Mononuclear cell (primary cell): ENCODE results near the gene QPCT. TPM values are rescaled to one million over a fixed set of nuclear protein-coding genes. Genes with fewer than 3 reads are reported as not detected.
"Not testable (repeated sequence)": the region's sequence is repeated elsewhere in the genome, so short reads cannot be mapped to it uniquely, and the experiment has no call there.

Experiments
- H3K27me3 ChIP-seq: 2 replicates; pipeline ENCODE4 v1.6.0; 2011; ENCODE audit warnings: low read length, control low read depth; ENCODE audit not compliant: insufficient read depth
- H3K4me1 ChIP-seq: 2 replicates; pipeline ENCODE4 v1.5.1; 2011; ENCODE audit warnings: mild to moderate bottlenecking, low read length, control low read depth; ENCODE audit not compliant: insufficient read depth
- H3K4me3 ChIP-seq: 2 replicates; pipeline ENCODE4 v1.5.1; 2011; ENCODE audit warnings: mild to moderate bottlenecking, low read length, moderate library complexity
- H3K9me3 ChIP-seq: 2 replicates; pipeline ENCODE4 v1.5.1; 2011; ENCODE audit warnings: low read depth, mild to moderate bottlenecking, control low read depth, low read length
- total RNA-seq: library from RNA; depleted of rRNA; stranded (reverse); fragments of >200 nt; gene quantifications from one replicate; pipeline ENCODE4 v1.2.3, GENCODE V29; 2012

QPCT gene
- 49.5 TPM for total RNA-seq

DNA sequence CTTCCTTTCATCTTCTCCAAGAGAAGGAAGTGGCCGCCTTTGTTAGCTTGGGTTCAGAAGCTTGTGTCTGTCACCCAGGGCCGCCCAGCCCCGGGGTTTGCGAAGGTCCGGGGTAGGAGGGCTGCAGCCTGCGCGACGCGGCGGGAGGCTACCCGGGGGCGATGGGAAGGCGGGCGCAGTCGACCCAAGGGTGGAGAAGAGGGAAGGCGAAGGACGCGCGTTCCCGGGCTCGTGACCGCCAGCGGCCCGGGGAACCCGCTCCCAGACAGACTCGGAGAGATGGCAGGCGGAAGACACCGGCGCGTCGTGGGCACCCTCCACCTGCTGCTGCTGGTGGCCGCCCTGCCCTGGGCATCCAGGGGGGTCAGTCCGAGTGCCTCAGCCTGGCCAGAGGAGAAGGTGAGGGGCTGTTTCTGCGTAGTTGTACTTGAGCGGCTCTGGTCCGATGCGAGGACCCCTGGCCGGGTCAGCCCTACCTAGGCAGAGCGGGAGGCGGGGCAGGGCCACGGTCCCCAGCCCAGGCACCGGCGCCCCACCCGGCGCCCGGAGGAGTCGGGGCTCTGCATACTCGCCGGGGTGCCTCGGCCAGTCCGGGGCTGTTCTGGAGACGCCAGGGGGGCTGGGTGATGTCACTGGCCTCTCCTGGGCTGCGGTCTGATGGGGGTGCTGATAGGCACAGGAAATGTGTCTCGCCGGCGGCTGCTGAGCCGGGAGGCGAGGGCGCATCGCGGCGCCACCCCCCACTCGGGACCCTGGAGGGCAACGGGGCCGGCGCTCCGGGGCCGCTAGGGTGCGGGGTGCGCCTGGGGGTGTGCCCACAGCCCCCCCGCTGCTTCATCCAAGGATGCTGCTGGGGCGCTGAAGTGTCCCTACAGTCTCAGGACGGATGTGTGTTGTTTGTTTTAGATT, at the start of gene QPCT:
QPCT (plus strand) TSS at position 178 of the 909 bp plus-strand sequence; CDS start at position 280, 102 bp downstream.
- peaks cover 57% of the 10 kb centered on the region for H3K4me1 ChIP-seq
- H3K27me3 ChIP-seq = no peaks in the 10 kb centered on the region
- H3K4me3 ChIP-seq = peak within 1 kb of the TSS; percentile 53

DNA sequence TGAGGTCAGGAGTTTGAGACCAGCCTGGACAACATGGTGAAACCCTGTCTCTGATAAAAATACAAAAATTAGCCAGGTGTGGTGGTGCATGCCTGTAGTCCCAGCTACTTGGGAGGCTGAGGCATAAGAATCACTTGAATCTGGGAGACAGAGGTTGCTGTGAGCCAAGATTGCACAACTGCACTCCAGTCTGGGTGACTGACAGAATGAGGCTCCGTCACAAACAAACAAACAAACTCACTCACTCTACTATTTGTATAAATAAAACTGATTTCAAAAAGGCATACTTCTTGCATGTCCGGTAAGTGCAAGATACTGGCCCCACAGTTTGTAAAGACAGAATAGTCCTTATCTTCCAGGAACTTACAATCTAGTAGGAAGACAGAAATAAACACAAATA, 49.6 kb upstream of the QPCT start:
- H3K4me1 ChIP-seq, H3K4me3 ChIP-seq, H3K27me3 ChIP-seq: not testable (repeated sequence)

More for the DNA sequence above, at the start of gene QPCT:
- H3K9me3 ChIP-seq = no peaks in the 10 kb centered on the region

DNA sequence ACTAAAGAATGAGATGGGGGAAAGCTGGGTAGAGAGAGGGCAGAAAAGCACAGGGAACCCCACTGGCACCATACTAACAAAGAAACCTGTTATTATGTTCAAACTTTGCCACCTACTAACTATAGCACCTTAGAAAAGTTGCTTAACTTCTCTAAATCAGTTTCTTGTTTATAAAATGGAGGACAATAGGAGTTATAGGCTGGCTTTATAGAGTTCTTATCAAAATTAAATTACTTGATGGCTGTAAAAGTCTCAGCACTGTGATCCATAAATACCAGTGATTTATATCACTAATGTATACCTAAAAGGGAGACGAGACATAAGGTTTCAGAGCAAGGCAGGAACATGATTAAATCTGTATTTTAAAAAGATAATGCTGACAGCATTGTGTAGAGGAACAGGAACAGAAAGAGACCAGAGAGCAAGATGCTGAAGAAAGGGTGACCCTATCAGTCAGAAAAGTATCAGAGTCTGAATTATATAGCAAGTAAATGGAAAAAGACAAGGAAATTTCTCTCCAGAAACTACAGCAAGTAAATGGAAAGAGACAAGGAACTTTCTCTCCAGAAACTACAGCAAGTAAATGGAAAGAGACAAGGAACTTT, 48.9 kb upstream of the QPCT start:
- Histone ChIP-seq H3K27me3 (no peaks in the 10 kb centered on the region), H3K4me1 (no peaks in the 10 kb centered on the region), H3K9me3 (no peaks in the 10 kb centered on the region), H3K4me3 (no peak overlapping the region)

More for the DNA sequence above, 49.6 kb upstream of the QPCT start:
- H3K9me3 ChIP-seq = not testable (repeated sequence)

DNA sequence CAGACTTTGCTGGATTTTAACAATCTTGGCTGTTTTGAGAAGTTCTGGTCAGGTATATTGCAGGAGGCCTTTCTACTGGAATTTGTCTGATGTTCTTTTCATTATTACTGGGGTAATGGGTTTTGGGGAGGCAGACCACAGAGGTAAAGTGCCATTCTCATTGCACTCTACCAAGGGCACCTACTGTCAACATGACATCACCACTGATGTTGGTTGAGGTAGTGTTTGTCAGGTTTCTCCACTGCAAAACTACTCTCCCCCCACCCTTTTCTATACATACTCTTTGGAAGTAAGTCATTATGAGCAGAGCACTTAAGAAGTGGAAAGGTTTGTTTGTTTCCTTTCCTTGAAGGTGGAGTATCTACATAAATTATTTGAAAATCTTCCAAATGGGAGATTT, 46.8 kb upstream of the QPCT start:
- H3K4me3 ChIP-seq = no peak overlapping the region
- H3K27me3 ChIP-seq = no peaks in the 10 kb centered on the region
- no peaks in the 10 kb centered on the region for H3K4me1 ChIP-seq
- H3K9me3 ChIP-seq = no peaks in the 10 kb centered on the region

DNA sequence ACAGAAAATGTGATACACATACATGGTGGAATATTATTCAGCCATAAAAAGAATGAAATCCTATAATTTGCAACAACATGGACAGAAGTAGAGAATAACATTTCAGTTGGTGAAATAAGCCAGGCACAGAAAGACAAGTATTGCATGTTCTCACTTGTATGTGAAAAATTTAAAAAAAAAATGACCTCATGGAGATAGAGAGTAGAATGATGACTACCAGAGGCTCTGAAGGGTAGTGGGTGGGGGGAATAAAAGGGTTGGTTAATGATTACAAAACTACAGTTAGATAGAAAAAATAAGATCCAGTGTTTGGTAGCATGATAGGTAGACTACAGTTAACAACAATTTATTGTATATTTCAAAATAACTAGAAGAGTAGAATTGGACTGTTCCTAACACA, 44.3 kb upstream of the QPCT start:
- Histone ChIP-seq H3K4me1 (no peaks in the 10 kb centered on the region), H3K9me3 (no peaks in the 10 kb centered on the region), H3K27me3 (no peaks in the 10 kb centered on the region), H3K4me3 (no peak overlapping the region)

DNA sequence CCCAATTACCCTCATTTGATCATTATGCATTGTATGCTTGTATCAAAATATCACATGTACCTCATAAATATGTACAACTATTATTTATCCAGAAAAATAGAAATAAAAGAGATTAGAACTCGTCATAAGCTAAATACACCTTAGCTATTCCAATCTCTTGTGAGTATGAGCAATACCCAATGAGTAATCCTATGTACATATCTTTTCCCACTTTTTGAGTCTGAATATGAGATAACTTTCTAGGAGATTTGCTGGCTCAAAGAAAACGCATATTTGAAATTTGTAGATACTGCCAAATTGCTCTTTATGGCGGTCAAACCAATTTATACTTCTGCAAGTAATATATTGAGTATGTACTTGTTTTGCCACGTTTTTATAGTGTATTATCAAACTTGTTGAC, 43.9 kb upstream of the QPCT start:
- H3K4me1 ChIP-seq = no peaks in the 10 kb centered on the region
- H3K9me3 ChIP-seq = no peaks in the 10 kb centered on the region
- no peak overlapping the region for H3K4me3 ChIP-seq
- no peaks in the 10 kb centered on the region for H3K27me3 ChIP-seq

DNA sequence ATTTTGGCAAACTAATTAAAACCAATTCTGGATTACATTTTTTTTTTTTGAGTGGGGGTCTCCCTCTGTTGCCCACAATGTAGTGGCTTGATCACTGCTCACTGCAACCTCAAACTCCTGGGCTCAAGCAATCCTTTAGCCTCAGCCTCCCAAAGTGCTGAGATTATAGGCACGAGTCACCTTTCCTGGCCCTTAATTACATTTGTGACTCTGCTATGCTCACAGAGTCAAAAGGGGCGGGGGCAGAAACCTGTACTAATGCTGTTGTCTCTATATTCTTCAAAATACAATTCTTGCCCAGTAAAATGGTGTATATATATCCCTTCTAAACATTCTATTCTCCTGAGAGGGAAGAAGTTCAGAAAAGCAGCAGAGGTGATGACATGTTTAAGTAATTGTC, 43.0 kb upstream of the QPCT start:
- no peaks in the 10 kb centered on the region for H3K9me3 ChIP-seq
- no peaks in the 10 kb centered on the region for H3K27me3 ChIP-seq
- no peaks in the 10 kb centered on the region for H3K4me1 ChIP-seq
- H3K4me3 ChIP-seq = no peak overlapping the region

DNA sequence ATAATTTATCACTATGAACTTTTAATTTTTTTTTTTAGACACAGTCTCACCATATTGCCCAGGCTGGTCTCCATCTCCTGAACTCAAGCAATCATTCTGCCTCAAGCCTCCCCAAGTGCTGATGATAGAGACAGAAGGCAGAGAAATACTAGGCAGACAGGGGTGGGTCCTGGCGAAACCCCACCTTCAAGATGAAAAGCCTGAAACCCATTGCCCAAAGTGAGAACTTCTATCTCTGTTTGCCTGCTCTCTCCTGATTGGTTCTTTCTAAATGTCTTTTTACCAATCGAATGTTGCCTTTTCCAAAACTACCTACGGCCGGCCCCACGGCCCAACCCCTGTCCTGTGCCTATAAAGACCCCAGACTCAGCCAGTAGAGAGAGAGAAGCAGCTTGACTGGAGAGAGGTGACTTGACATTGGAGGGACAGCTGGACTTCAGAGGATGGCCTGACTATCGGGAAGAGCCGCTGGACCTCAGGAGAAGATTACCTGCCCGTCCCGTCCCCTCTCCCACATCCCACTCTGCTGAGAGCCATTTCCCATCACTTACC, 41.7 kb upstream of the QPCT start:
- H3K4me3 ChIP-seq = no peak overlapping the region
- H3K4me1 ChIP-seq = no peaks in the 10 kb centered on the region
- H3K9me3 ChIP-seq = no peaks in the 10 kb centered on the region
- no peaks in the 10 kb centered on the region for H3K27me3 ChIP-seq

DNA sequence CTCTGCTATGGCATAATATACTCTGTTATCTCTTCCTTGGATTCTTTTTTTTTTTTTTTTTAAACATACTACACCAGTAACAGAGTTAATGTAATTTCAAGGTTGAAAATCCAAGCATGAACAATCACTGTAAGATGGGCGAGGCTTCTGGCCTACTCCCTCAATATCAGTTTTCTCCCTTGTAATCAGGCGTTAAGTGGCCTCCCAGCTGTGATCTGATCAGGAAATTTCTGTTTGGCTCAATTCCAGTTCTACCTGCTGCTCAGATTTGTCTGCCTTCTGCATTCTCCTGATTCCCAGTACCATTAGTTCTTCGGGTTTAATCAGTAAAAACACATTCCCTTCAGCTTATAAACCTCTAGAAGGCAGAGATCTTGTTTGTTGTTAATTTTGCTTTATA, 38.4 kb upstream of the QPCT start:
- H3K9me3 ChIP-seq = no peaks in the 10 kb centered on the region
- H3K27me3 ChIP-seq = no peaks in the 10 kb centered on the region
- H3K4me1 ChIP-seq = no peaks in the 10 kb centered on the region
- H3K4me3 ChIP-seq = no peak overlapping the region

DNA sequence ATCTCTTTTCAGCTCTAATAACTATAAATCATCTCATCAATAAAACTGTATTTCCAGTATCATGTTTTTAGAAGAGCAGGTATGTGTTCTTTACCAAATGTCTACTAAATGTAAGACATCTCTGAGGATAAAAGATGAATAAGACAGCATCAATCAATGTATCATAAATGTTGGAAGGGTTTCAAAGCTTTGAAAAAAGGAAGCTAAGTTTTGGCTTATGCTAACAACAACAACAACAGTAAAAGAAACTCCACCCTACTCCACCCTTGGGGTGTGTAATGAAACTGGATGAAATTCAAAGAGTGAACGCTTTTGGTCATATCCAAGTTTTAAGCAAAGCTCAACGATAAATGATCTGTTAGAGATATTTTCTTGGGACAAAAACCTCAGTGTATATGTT, 36.9 kb upstream of the QPCT start:
- H3K27me3 ChIP-seq = no peaks in the 10 kb centered on the region
- no peaks in the 10 kb centered on the region for H3K4me1 ChIP-seq
- H3K9me3 ChIP-seq = no peaks in the 10 kb centered on the region
- no peak overlapping the region for H3K4me3 ChIP-seq

DNA sequence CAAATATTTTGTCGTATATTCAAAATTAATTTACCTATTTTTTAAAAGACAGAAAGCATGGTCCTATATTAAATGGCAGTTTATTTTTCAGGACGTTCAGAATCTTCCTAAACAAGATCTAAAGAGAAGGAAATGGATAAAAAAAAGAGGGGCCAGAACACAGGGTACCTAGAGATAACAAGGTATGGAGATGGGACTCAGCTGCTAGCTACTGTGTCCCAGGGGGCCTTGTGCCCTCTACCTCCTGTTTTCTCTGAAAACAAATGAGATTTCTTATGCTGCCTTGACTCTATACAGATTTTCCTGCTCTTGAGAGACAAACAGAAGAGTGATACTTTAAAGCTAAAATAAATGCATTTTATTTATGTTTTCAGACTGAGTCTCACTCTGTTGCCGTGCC, 29.1 kb upstream of the QPCT start:
- Histone ChIP-seq H3K4me3 (no peak overlapping the region), H3K4me1 (peaks cover 25% of the 10 kb centered on the region), H3K27me3 (no peaks in the 10 kb centered on the region), H3K9me3 (no peaks in the 10 kb centered on the region)

DNA sequence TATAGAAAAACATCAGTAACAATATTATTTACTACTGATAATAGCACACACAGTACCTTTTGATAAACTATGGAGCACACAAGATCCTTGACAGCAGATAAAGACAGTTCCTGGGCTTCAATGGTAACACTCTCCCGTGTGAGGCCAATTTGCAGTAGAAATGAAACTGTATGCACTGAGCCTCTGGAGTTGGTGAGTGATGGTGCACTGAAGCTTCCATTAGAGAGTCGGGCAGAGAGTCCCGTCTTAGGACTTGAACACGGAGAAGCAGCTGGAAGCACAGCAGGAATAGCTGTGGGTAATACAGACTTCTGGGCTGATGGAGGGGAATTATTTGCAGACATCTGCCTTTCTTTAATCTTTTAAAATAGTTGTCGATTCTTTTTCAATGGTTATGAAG, 28.2 kb upstream of the QPCT start:
- Histone ChIP-seq H3K4me3 (no peak overlapping the region), H3K27me3 (no peaks in the 10 kb centered on the region), H3K9me3 (no peaks in the 10 kb centered on the region), H3K4me1 (peaks cover 26% of the 10 kb centered on the region)

DNA sequence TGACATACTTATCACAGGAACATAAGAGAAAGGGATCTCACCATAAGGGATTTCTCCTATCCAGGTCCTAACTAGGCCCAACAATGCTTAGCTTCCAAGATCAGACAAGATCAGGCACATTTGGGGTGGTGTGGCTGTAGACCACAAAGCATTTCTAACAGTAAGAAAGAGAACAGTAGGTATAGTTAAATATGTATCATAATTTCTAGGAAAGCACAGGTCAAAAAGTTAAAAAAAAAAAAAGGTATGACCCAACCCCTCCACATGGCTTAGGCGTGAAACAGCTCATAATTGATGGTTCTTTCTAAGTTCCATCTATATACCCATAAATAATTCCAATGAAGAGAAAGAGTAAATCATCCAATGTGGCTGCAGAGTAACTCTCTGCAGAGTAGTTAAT, 26.7 kb upstream of the QPCT start:
- H3K4me1 ChIP-seq = peaks cover 36% of the 10 kb centered on the region

DNA sequence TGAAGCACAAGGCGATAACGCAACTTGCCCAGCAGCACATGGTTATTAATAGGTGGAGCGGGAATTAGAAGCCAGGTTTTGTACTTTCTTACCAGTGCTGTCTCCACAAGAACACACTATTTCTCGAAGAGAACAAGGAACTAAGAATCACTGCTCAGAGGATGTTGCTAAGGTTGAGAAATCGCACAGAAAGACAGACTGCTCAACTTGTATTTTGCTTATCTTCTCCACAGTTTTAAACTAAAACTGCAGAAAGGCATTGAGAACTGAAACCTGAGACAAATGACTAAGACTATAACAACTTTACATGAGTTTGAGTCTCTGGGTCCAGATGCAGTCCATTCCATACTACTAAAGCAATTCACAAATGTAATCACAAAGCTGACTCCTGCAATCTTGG, 26.0 kb upstream of the QPCT start:
- no peaks in the 10 kb centered on the region for H3K27me3 ChIP-seq
- H3K9me3 ChIP-seq = no peaks in the 10 kb centered on the region
- no peak overlapping the region for H3K4me3 ChIP-seq
- H3K4me1 ChIP-seq = peaks cover 39% of the 10 kb centered on the region

More for the DNA sequence above, 26.7 kb upstream of the QPCT start:
- H3K27me3 ChIP-seq = no peaks in the 10 kb centered on the region
- H3K4me3 ChIP-seq = no peak overlapping the region
- H3K9me3 ChIP-seq = no peaks in the 10 kb centered on the region

DNA sequence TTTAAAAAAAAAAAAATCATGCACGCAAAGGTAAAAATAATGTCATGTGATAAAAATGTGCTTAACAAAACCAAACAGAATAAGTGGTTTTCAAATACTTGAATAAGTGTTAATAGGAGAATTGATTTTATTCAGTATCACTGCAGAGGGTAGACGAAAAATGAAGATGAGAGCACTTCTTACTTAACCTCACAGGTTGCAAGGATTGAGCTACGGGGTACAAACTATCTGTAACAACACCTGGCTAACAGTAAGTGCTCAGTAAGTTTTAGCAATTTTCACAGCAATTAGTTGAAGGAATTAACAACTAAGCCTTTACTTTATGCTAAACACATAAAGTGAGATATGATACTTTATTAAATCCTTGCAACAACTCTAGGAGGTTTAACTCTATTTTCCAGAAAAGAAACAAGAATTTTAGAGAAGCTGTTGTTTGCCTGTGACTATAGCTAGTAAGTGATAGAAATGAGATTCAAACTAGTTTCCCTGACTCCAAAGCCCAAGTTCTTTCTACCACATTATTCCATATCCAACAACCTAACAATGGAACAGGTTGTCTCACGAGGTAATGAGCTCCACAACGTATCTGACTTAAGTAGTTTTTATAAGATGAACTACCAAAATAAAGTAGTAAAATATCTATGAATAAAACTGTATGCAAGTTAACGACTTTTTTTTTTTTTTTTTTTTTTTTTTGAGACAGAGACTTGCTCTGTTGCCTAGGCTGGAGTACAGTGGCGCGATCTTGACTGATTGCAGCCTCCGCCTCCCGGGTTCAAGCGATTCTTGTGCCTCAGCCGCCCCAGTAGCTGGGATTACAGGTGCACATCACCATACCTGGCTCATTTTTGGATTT, 24.4 kb upstream of the QPCT start:
- Histone ChIP-seq H3K27me3 (no peaks in the 10 kb centered on the region), H3K4me3 (no peak overlapping the region), H3K9me3 (no peaks in the 10 kb centered on the region)

More for the DNA sequence above, 24.4 kb upstream of the QPCT start:
- peaks cover 46% of the 10 kb centered on the region for H3K4me1 ChIP-seq
